DOHH2 (cell line): ENCODE results near the gene EFCAB12.

ENCODE experiments used
- H3F3A ChIP-seq: fragments of 200-600 bp; sonication (generic), shearing (Covaris generic); 2 replicates; pipeline ENCODE4 v1.6.0; 2016; ENCODE audit warnings: antibody characterized with exemption, mild to moderate bottlenecking; ENCODE audit not compliant: control insufficient read depth, insufficient read depth
- H3K27ac ChIP-seq: fragments of 200-600 bp; sonication (generic); 2 replicates; pipeline ENCODE4 v1.5.1; 2014; ENCODE audit warnings: low read depth, mild to moderate bottlenecking, low read length, moderate library complexity
- H3K27me3 ChIP-seq: fragments of 200-600 bp; sonication (generic); 2 replicates; pipeline ENCODE4 v1.6.1; 2014; ENCODE audit warnings: mild to moderate bottlenecking, low read length, mixed read lengths; ENCODE audit not compliant: control insufficient read depth
- H3K36me3 ChIP-seq: fragments of 200-600 bp; sonication (generic); 2 replicates; pipeline ENCODE4 v1.6.1; 2014; ENCODE audit warnings: mild to moderate bottlenecking, low read length, moderate library complexity, mixed read lengths; ENCODE audit not compliant: control insufficient read depth
- H3K4me1 ChIP-seq: fragments of 200-600 bp; sonication (generic); 2 replicates; pipeline ENCODE4 v1.6.1; 2014; ENCODE audit warnings: mild to moderate bottlenecking, low read length, mixed read lengths; ENCODE audit not compliant: control insufficient read depth
- H3K4me2 ChIP-seq: fragments of 200-600 bp; sonication (generic); 2 replicates; pipeline ENCODE4 v1.6.0; 2014; ENCODE audit warnings: mild to moderate bottlenecking, low read length, moderate library complexity
- H3K4me3 ChIP-seq: fragments of 200-600 bp; sonication (generic); 2 replicates; pipeline ENCODE4 v1.5.1; 2014; ENCODE audit warnings: mild to moderate bottlenecking, low read length, mixed read lengths
- H3K79me2 ChIP-seq: fragments of 200-600 bp; sonication (generic); 2 replicates; pipeline ENCODE4 v1.6.1; 2014; ENCODE audit warnings: mild to moderate bottlenecking, low read length, mixed read lengths; ENCODE audit not compliant: control insufficient read depth
- H3K9me2 ChIP-seq: fragments of 200-600 bp; sonication (generic); replicated peaks from 2 replicates; pipeline ENCODE4 v1.6.1; 2014; ENCODE audit warnings: mild to moderate bottlenecking, low read length, mixed read lengths; ENCODE audit not compliant: control insufficient read depth
- H3K9me3 ChIP-seq: fragments of 200-600 bp; sonication (generic); 2 replicates; pipeline ENCODE4 v1.6.1; 2014; ENCODE audit warnings: antibody characterized with exemption, low read length, mixed read lengths; ENCODE audit not compliant: control insufficient read depth, insufficient read depth
- H4K20me1 ChIP-seq: fragments of 200-600 bp; sonication (generic); 2 replicates; pipeline ENCODE4 v1.6.0; 2014; ENCODE audit warnings: low read depth, mild to moderate bottlenecking, antibody characterized with exemption, low read length, moderate library complexity; ENCODE audit not compliant: control insufficient read depth, insufficient read depth
- CTCF ChIP-seq: fragments of 200-600 bp; sonication (generic); IDR thresholded peaks from one replicate; pipeline ENCODE4 v1.5.1; 2014; ENCODE audit warnings: antibody characterized with exemption, mild to moderate bottlenecking, low read depth, low read length; ENCODE audit not compliant: poor library complexity, severe bottlenecking
- EZH2phosphoT487 ChIP-seq: fragments of 200-600 bp; sonication (generic); IDR thresholded peaks from 2 replicates; pipeline ENCODE4 v1.6.1; 2017; ENCODE audit warnings: borderline replicate concordance, mild to moderate bottlenecking, antibody characterized with exemption, low read length, moderate library complexity, mixed read lengths

EFCAB12 gene

GRCh38 chr3:129358177-129358771 is 70.2 kb downstream of the EFCAB12 start:
- H3K9me3 ChIP-seq = no peaks in the 10 kb centered on the region
- H3K79me2 ChIP-seq = no peaks in the 10 kb centered on the region
- no peaks in the 10 kb centered on the region; the same call in 1 of the 2 replicates for H3K27me3 ChIP-seq
- H3K27ac ChIP-seq = no peak overlapping the region
- no peaks in the 10 kb centered on the region for H3K4me1 ChIP-seq
- no peaks in the 10 kb centered on the region for H3K9me2 ChIP-seq
- no peak overlapping the region for H3K4me2 ChIP-seq
- H3K36me3 ChIP-seq = no peaks in the 10 kb centered on the region
- H3F3A ChIP-seq = no peaks in the 10 kb centered on the region
- no peaks in the 10 kb centered on the region for H4K20me1 ChIP-seq
- no peak overlapping the region for H3K4me3 ChIP-seq
- TF ChIP-seq CTCF = no peak
- no peak for TF ChIP-seq EZH2phosphoT487

- no peaks in the 10 kb centered on the region for H4K20me1 ChIP-seq
- no peaks in the 10 kb centered on the region for H3K4me1 ChIP-seq
- no peaks in the 10 kb centered on the region for H3K9me2 ChIP-seq
- no peak overlapping the region for H3K4me3 ChIP-seq
- no peaks in the 10 kb centered on the region; the same call in 1 of the 2 replicates for H3K27me3 ChIP-seq
- H3K27ac ChIP-seq = no peak overlapping the region
- no peaks in the 10 kb centered on the region for H3F3A ChIP-seq
- no peak overlapping the region for H3K4me2 ChIP-seq
- H3K9me3 ChIP-seq = no peaks in the 10 kb centered on the region
- no peaks in the 10 kb centered on the region for H3K79me2 ChIP-seq
- no peaks in the 10 kb centered on the region for H3K36me3 ChIP-seq
- TF ChIP-seq EZH2phosphoT487 (no peak), CTCF (no peak)
These were observed 70.8 kb downstream of the EFCAB12 start for GRCh38 chr3:129357616-129358015.

- H3K27me3 ChIP-seq = no peaks in the 10 kb centered on the region; the same call in 1 of the 2 replicates
- no peaks in the 10 kb centered on the region for H3K36me3 ChIP-seq
- no peak overlapping the region for H3K27ac ChIP-seq
- no peaks in the 10 kb centered on the region for H3F3A ChIP-seq
- H3K4me3 ChIP-seq = no peak overlapping the region
- H4K20me1 ChIP-seq = no peaks in the 10 kb centered on the region
- H3K4me1 ChIP-seq = no peaks in the 10 kb centered on the region
- H3K4me2 ChIP-seq = no peak overlapping the region
- TF ChIP-seq EZH2phosphoT487 (no peak), CTCF (no peak)
- H3K79me2 ChIP-seq = no peaks in the 10 kb centered on the region
- no peaks in the 10 kb centered on the region for H3K9me2 ChIP-seq
- H3K9me3 ChIP-seq = no peaks in the 10 kb centered on the region
These were observed 71.5 kb downstream of the EFCAB12 start for GRCh38 chr3:129356756-129357425.
